ENCODE measurements around the gene POMZP3. TPM values are rescaled to one million over a fixed set of nuclear protein-coding genes. Genes with fewer than 3 reads are reported as not detected.
"Not testable (repeated sequence)": the region's sequence is repeated elsewhere in the genome, so short reads cannot be mapped to it uniquely, and the experiment has no call there.

Gene POMZP3
- total and polyA plus RNA-seq, 4 experiments from 2014 or later: 3.2 to 21.6 (median 15.0) TPM

DNA sequence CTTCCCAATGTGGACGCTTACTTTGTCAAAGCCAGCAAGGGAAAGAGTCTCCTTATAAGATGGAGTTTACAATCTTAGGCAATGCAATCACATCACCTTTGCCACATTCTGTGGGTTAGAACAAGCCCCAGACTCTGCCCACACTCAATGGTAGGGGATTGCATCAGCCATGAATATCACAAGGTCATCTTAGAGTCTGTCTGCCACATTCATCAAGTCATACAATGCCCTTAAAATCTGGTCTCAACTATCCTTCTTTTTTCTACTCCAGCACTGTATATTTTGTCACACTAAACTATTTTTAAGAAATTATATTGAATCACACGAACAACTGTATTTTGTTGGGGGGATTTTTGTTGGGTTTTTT, 27.0 kb downstream of the POMZP3 start:
- H3K36me3 Mint-ChIP-seq; H3K27ac Mint-ChIP-seq; POLR2A ChIA-PET (ENCODE audit: partially characterized antibody); H3K27me3 Mint-ChIP-seq; H3K27ac ChIP-seq (ENCODE audit: low read depth, low read length); CTCF ChIA-PET (ENCODE audit: partially characterized antibody); H3K4me3 ChIP-seq (ENCODE audit: low read length in 2 of 2); H3K36me3 ChIP-seq (ENCODE audit: insufficient read depth, low read length); intact Hi-C loops (cut with micrococcal nuclease); H3K9me3 ChIP-seq (ENCODE audit: control insufficient read depth in 1 of 2, low read length in 2 of 2); H3K4me3 Mint-ChIP-seq; H3K9me3 Mint-ChIP-seq; H3K27me3 ChIP-seq (ENCODE audit: insufficient read depth, low read length); DNase-seq: not testable (repeated sequence)
- H3K4me1 Mint-ChIP-seq: peaks cover 16 to 36% (median 29%) of the 10 kb centered on the region in 4 donors
- peaks cover 14% of the 10 kb centered on the region for H3K4me1 ChIP-seq (ENCODE audit: insufficient read depth, low read length)

DNA sequence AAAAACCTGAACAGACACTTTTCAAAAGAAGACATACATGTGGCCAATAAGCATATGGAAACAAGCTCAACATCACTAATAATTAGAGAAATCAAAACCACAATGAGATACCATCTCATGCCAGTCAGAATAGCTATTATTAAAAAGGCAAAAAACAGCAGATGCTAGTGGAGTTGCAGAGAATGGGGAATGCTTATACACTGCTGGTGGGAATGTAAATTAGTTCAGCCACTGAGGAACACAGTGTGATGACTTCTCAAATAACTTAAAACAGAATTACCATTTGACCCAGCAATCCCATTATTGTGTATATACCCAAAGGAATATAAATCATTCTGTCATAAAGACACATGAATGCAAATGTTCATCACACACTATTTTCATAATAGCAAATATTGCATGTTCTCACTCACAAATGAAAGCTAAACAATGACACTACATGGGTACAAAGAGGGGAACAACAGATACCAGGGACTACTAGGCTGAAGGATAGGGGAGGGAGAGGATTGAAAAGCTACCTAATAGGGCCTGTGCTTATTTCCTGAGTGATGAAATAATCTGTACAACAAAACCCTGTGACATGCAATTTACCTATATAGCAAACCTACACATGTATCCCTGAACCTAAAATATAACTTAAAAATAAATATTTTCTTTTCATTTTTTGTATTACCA, 28.4 kb downstream of the POMZP3 start:
- H3K27me3 ChIP-seq (ENCODE audit: insufficient read depth, low read length); H3K27ac ChIP-seq (ENCODE audit: low read depth, low read length); DNase-seq; H3K36me3 Mint-ChIP-seq; H3K9me3 Mint-ChIP-seq; CTCF ChIA-PET (ENCODE audit: partially characterized antibody); H3K36me3 ChIP-seq (ENCODE audit: insufficient read depth, low read length); H3K9me3 ChIP-seq (ENCODE audit: control insufficient read depth in 1 of 2, low read length in 2 of 2); intact Hi-C loops (cut with micrococcal nuclease); H3K4me3 ChIP-seq (ENCODE audit: low read length in 2 of 2); H3K4me3 Mint-ChIP-seq; H3K27me3 Mint-ChIP-seq; POLR2A ChIA-PET (ENCODE audit: partially characterized antibody): not testable (repeated sequence)
- H3K4me1 Mint-ChIP-seq: peaks cover 16 to 37% (median 31%) of the 10 kb centered on the region in 4 donors
- peak overlapping the region in 1 of 7 donors; percentile 59 for H3K27ac Mint-ChIP-seq
- H3K4me1 ChIP-seq (ENCODE audit: insufficient read depth, low read length): peaks cover 14% of the 10 kb centered on the region

DNA sequence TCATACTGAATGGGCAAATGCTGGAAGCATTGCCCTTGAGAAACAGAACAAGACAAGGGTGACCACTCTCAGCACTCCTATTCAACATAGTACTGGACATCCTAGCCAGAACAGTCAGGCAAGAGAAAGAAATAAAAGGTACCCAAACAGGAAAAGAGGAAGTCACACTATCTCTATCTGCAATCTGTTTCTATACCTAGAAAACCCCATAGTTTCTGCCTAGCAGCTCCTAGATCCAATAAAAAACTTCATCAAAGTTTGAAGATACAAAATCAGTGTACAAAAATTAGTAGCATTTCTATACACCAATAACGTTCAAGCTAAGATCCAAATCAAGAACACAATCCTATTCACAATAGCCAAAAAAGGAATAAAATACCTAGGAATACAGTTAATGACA, 29.8 kb downstream of the POMZP3 start:
- H3K36me3 Mint-ChIP-seq; POLR2A ChIA-PET (ENCODE audit: partially characterized antibody); intact Hi-C loops (cut with micrococcal nuclease); H3K36me3 ChIP-seq (ENCODE audit: insufficient read depth, low read length); H3K27me3 ChIP-seq (ENCODE audit: insufficient read depth, low read length); H3K27me3 Mint-ChIP-seq; DNase-seq; H3K9me3 Mint-ChIP-seq; H3K4me3 ChIP-seq (ENCODE audit: low read length in 2 of 2); CTCF ChIA-PET (ENCODE audit: partially characterized antibody); H3K27ac ChIP-seq (ENCODE audit: low read depth, low read length); H3K9me3 ChIP-seq (ENCODE audit: control insufficient read depth in 1 of 2, low read length in 2 of 2): not testable (repeated sequence)
- H3K4me3 Mint-ChIP-seq: peak overlapping the region in 1 of 8 donors; percentile 40
- peak overlapping the region in 3 of 7 donors; percentile 5 to 64 (median 37) for H3K27ac Mint-ChIP-seq
- peaks cover 14% of the 10 kb centered on the region for H3K4me1 ChIP-seq (ENCODE audit: insufficient read depth, low read length)
- peaks cover 16 to 37% (median 31%) of the 10 kb centered on the region in 4 donors for H3K4me1 Mint-ChIP-seq

DNA sequence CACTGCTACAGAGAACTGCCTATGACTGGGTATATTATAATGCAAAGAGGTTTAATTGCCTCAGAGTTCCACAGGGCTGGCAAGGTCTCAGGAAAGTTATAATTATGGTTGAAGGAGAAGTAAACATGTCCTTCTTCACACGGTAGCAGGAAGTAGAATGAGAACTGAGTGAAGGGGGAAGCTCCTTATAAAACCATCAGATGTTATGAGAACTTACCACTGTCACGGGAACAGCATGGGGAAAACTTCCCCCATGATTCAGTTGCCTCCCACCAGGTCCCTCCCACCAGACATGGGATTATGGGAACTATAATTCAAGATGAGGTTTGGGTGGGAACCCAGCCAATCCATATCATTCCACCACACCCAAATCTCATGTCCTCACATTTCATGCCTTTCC, 34.4 kb downstream of the POMZP3 start:
- H3K9me3 ChIP-seq (ENCODE audit: control insufficient read depth in 1 of 2, low read length in 2 of 2); H3K27ac Mint-ChIP-seq; H3K4me3 Mint-ChIP-seq; H3K27me3 Mint-ChIP-seq; CTCF ChIA-PET (ENCODE audit: partially characterized antibody); H3K4me3 ChIP-seq (ENCODE audit: low read length in 2 of 2); H3K9me3 Mint-ChIP-seq; POLR2A ChIA-PET (ENCODE audit: partially characterized antibody); H3K27me3 ChIP-seq (ENCODE audit: insufficient read depth, low read length); H3K36me3 ChIP-seq (ENCODE audit: insufficient read depth, low read length); H3K36me3 Mint-ChIP-seq; DNase-seq; intact Hi-C loops (cut with micrococcal nuclease); H3K27ac ChIP-seq (ENCODE audit: low read depth, low read length): not testable (repeated sequence)
- peaks cover 22% of the 10 kb centered on the region for H3K4me1 ChIP-seq (ENCODE audit: insufficient read depth, low read length)
- H3K4me1 Mint-ChIP-seq: peaks cover 21 to 39% (median 31%) of the 10 kb centered on the region in 4 donors

DNA sequence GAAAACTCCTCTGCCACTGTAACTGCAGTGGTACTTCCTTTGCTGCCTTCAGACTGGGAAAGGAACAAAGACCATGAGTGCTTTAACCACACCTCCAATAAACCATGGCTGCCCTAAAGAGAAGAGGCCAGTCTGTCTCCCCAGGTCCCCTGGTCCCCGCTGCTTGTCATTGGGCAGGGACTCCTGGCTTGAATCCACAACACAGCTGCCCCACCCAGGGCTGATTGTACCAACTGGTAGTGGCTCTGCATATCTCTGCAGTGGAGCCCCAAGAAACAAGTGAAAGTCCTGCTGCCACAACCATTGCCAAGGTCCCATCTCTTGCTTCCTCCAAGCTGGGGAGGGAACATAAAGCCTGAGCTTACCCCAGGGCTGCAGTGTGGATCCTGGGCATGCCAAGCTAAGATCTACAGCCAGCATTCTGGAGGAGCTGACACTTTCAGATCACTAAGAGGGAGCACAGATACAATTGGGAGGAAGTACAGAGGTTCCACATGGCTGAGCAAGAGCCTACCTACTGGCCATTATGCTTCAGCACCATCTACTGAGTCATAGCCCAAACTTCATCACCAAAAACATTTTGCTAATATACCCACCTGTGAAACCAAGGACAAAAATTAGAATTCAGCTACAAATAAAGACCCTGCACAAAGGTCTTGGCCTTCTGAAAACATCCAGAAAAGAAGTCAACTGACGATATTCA, 35.3 kb downstream of the POMZP3 start:
- H3K27ac ChIP-seq (ENCODE audit: low read depth, low read length); H3K9me3 Mint-ChIP-seq; POLR2A ChIA-PET (ENCODE audit: partially characterized antibody); H3K27me3 ChIP-seq (ENCODE audit: insufficient read depth, low read length); H3K27me3 Mint-ChIP-seq; H3K36me3 ChIP-seq (ENCODE audit: insufficient read depth, low read length); CTCF ChIA-PET (ENCODE audit: partially characterized antibody); H3K4me3 Mint-ChIP-seq; H3K4me3 ChIP-seq (ENCODE audit: low read length in 2 of 2); H3K36me3 Mint-ChIP-seq; H3K27ac Mint-ChIP-seq; intact Hi-C loops (cut with micrococcal nuclease); DNase-seq; H3K9me3 ChIP-seq (ENCODE audit: control insufficient read depth in 1 of 2, low read length in 2 of 2): not testable (repeated sequence)
- H3K4me1 ChIP-seq (ENCODE audit: insufficient read depth, low read length): peaks cover 20% of the 10 kb centered on the region
- H3K4me1 Mint-ChIP-seq: peaks cover 21 to 39% (median 31%) of the 10 kb centered on the region in 4 donors

DNA sequence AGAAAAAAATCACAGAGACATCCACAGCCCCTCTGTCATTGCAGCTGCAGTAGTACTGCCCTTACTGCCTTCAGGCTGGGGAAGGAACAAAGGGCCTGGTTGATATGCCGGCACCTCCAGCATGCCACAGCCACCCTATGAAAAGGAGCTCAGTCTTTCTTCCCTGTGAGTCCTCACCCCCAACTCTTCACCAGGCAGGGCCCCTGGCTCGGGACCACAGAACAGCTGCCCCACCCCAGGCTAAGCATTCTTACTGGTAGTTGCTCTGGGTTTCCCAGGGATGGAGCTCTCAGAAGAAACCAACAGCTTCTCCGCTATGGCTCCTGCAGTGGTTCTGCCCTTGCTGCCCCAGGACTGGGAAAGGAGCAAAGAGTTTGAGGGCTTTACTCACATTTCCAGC, 36.0 kb downstream of the POMZP3 start:
- H3K4me3 Mint-ChIP-seq; H3K27me3 ChIP-seq (ENCODE audit: insufficient read depth, low read length); intact Hi-C loops (cut with micrococcal nuclease); DNase-seq; H3K9me3 Mint-ChIP-seq; H3K36me3 ChIP-seq (ENCODE audit: insufficient read depth, low read length); H3K27me3 Mint-ChIP-seq; H3K36me3 Mint-ChIP-seq; H3K9me3 ChIP-seq (ENCODE audit: control insufficient read depth in 1 of 2, low read length in 2 of 2); H3K27ac Mint-ChIP-seq; H3K27ac ChIP-seq (ENCODE audit: low read depth, low read length); CTCF ChIA-PET (ENCODE audit: partially characterized antibody); POLR2A ChIA-PET (ENCODE audit: partially characterized antibody); H3K4me3 ChIP-seq (ENCODE audit: low read length in 2 of 2): not testable (repeated sequence)
- peaks cover 20 to 39% (median 28%) of the 10 kb centered on the region in 4 donors for H3K4me1 Mint-ChIP-seq
- peaks cover 21% of the 10 kb centered on the region for H3K4me1 ChIP-seq (ENCODE audit: insufficient read depth, low read length)

DNA sequence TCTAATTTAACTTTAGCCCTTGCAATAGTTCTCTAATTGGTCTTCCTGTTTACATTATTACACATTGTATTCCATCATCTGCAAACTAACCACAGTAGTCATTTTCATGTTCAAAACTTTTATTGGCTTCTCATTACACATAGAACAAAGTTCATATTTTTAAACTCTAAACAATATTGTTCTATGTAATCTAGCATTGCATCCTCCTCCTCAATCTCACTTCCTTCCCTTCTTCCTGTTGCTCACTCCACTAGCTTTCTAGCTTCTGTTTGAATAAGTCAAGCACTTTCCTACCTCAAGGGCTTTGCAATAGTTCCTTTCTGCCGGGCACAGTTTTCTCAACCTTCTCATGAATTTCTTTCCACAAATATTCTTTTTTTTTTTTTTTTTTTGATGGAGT, 38.5 kb downstream of the POMZP3 start:
- intact Hi-C loops (cut with micrococcal nuclease); DNase-seq; H3K9me3 Mint-ChIP-seq; POLR2A ChIA-PET (ENCODE audit: partially characterized antibody); H3K27me3 ChIP-seq (ENCODE audit: insufficient read depth, low read length); H3K36me3 ChIP-seq (ENCODE audit: insufficient read depth, low read length); H3K4me3 ChIP-seq (ENCODE audit: low read length in 2 of 2); CTCF ChIA-PET (ENCODE audit: partially characterized antibody); H3K36me3 Mint-ChIP-seq; H3K27me3 Mint-ChIP-seq; H3K9me3 ChIP-seq (ENCODE audit: control insufficient read depth in 1 of 2, low read length in 2 of 2); H3K27ac ChIP-seq (ENCODE audit: low read depth, low read length): not testable (repeated sequence)
- H3K27ac Mint-ChIP-seq: peak overlapping the region in 3 of 7 donors; percentile 25 to 42 (median 25)
- peaks cover 21% of the 10 kb centered on the region for H3K4me1 ChIP-seq (ENCODE audit: insufficient read depth, low read length)
- H3K4me1 Mint-ChIP-seq: peaks cover 22 to 42% (median 32%) of the 10 kb centered on the region in 4 donors
- peak overlapping the region in 2 of 8 donors; percentile 50 to 55 for H3K4me3 Mint-ChIP-seq

Data from CD4-positive, alpha-beta memory T cell (primary cell).